ENCODE data around the gene SLIT1.

SLIT1 gene

DNA sequence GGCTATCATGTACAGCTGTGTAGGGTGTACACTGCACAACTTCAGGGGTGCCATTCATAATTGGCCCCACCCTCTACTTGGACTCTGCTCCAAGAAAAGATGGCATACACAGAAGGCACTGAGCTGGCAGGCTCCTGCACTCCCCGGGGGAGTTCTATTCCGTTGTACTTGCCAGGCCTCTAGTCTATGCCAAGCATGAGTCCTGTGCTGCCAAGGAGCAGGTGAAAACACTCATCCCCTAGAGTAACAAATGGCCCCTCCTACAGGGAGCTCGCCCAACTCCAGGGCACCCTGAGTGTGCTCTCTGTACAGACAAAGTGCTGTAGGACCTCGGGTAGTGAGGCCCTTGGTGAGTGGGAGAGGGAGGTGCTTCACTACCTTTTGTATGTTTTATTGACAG lies 127.2 kb downstream of the SLIT1 start:
- no peaks in the 10 kb centered on the region for H3K9me2 ChIP-seq (replicated peaks; ENCODE audit: insufficient read depth, low read length)
- no peak overlapping the region for H3K9ac ChIP-seq (ENCODE audit: low read length)
- no peaks in the 10 kb centered on the region for H3K9me3 ChIP-seq (ENCODE audit: insufficient read depth, low read length)
- H3K27ac ChIP-seq (ENCODE audit: low read depth, low read length), result no peak overlapping the region
- no peaks in the 10 kb centered on the region for H3K27me3 ChIP-seq (ENCODE audit: low read length)
- H3K4me2 ChIP-seq (ENCODE audit: low read depth, low read length, poor library complexity, severe bottlenecking), result no peak overlapping the region
- H3K4me3 ChIP-seq (ENCODE audit: insufficient read depth, low read length, poor library complexity, severe bottlenecking), result no peak overlapping the region
- no peaks in the 10 kb centered on the region for H3K36me3 ChIP-seq (ENCODE audit: low read length)
- no peaks in the 10 kb centered on the region for H3F3A ChIP-seq (ENCODE audit: insufficient read depth)
- H2AFZ ChIP-seq (ENCODE audit: low read depth, low read length, severe bottlenecking), result no peak overlapping the region
- no peaks in the 10 kb centered on the region for H3K79me2 ChIP-seq (ENCODE audit: insufficient read depth, low read length)
- TF ChIP-seq EZH2phosphoT487 (conservative IDR thresholded peaks at IDR 0.05; ENCODE audit: low read length) (no peak), CTCF (IDR thresholded peaks at IDR 0.05; ENCODE audit: insufficient read depth, low read length, poor library complexity, severe bottlenecking) (no peak)
- no peaks in the 10 kb centered on the region for H4K20me1 ChIP-seq (ENCODE audit: low read depth, low read length)

DNA sequence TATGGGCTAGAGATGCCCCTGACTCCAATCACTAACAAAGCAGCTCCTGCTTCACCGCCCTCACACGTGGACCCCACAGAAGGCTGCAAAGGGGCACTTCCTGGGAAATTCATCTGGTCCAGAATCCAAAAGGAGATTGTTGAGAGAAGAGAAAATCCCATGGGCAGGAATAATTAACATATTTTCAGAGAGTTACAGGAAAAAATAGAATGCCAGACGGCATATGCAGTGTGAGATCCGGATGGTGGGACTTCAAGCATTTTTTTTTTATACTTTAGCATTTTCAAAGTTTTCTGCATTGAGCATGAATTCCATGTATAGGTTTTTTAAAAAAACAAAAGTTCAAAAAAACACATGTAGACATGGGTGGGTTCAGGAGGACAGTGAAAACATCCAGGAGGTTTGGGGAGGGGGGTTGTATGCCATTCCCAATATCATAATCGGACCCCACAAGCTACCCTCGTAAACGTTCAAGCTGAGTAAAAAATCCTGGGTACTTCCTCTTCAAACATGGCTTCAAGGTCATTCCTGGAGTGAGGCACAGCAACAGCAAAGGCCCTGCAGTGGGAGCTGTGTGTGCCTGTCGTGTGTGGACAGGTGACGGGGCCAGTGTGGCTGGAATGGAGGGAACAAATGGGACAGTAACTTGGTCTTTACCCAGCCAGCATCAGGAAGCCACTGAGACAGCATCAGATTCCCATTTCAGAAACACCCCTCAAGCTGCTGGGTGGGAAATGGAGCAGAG lies 128.1 kb downstream of the SLIT1 start:
- no peak overlapping the region for H3K4me3 ChIP-seq (ENCODE audit: insufficient read depth, low read length, poor library complexity, severe bottlenecking)
- no peaks in the 10 kb centered on the region for H3K79me2 ChIP-seq (ENCODE audit: insufficient read depth, low read length)
- H3F3A ChIP-seq (ENCODE audit: insufficient read depth), result no peaks in the 10 kb centered on the region
- no peaks in the 10 kb centered on the region for H4K20me1 ChIP-seq (ENCODE audit: low read depth, low read length)
- no peak overlapping the region for H3K9ac ChIP-seq (ENCODE audit: low read length)
- no peaks in the 10 kb centered on the region for H3K27me3 ChIP-seq (ENCODE audit: low read length)
- H3K4me2 ChIP-seq (ENCODE audit: low read depth, low read length, poor library complexity, severe bottlenecking), result no peak overlapping the region
- no peaks in the 10 kb centered on the region for H3K9me3 ChIP-seq (ENCODE audit: insufficient read depth, low read length)
- TF ChIP-seq EZH2phosphoT487 (conservative IDR thresholded peaks at IDR 0.05; ENCODE audit: low read length) (no peak), CTCF (IDR thresholded peaks at IDR 0.05; ENCODE audit: insufficient read depth, low read length, poor library complexity, severe bottlenecking) (no peak)
- H3K9me2 ChIP-seq (replicated peaks; ENCODE audit: insufficient read depth, low read length), result no peaks in the 10 kb centered on the region
- H3K27ac ChIP-seq (ENCODE audit: low read depth, low read length), result no peak overlapping the region
- no peak overlapping the region for H2AFZ ChIP-seq (ENCODE audit: low read depth, low read length, severe bottlenecking)
- H3K36me3 ChIP-seq (ENCODE audit: low read length), result no peaks in the 10 kb centered on the region

DNA sequence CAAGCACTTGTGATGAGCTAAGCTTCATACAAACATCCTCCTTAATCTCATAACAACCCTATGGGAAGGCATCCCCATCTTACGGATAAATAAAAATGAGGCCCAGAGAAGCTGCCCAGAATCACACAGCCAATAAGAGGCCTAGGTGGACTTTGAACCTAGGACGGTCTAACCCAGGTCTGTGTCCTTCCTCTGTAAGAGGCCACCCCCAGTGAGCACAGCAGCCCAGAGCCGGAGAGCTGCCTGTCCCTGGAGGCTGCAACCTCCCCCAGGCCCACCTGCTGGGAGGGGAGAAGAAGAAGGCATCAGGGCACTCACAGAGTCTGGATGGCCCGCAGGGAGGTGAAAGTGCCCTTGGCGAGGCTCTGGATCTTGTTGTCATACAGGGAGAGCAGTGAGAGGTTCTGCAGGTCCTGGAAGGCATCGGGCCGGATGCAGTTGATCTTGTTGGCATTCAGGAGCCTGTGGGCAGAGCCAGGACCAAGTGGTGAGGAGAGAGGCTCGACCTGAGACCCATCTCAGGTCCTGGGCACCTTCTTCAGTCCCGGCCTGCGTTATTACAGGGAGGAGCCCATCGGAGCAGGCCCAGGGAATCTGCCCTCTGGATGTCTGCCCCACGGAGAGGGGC lies 129.6 kb downstream of the SLIT1 start:
- H3K9ac ChIP-seq (ENCODE audit: low read length), result no peak overlapping the region
- H3K4me2 ChIP-seq (ENCODE audit: low read depth, low read length, poor library complexity, severe bottlenecking), result no peak overlapping the region
- 0 out of 2 replicates have a peak, but pooled peaks cover 1% of the 10 kb centered on the region for H3K9me3 ChIP-seq (ENCODE audit: insufficient read depth, low read length)
- H3K36me3 ChIP-seq (ENCODE audit: low read length), result no peaks in the 10 kb centered on the region
- TF ChIP-seq EZH2phosphoT487 (conservative IDR thresholded peaks at IDR 0.05; ENCODE audit: low read length) (no peak), CTCF (IDR thresholded peaks at IDR 0.05; ENCODE audit: insufficient read depth, low read length, poor library complexity, severe bottlenecking) (no peak)
- H3K27me3 ChIP-seq (ENCODE audit: low read length), result no peaks in the 10 kb centered on the region
- H3K9me2 ChIP-seq (replicated peaks; ENCODE audit: insufficient read depth, low read length), result no peaks in the 10 kb centered on the region
- H3F3A ChIP-seq (ENCODE audit: insufficient read depth), result no peaks in the 10 kb centered on the region
- H4K20me1 ChIP-seq (ENCODE audit: low read depth, low read length), result no peaks in the 10 kb centered on the region
- no peak overlapping the region for H2AFZ ChIP-seq (ENCODE audit: low read depth, low read length, severe bottlenecking)
- no peaks in the 10 kb centered on the region for H3K79me2 ChIP-seq (ENCODE audit: insufficient read depth, low read length)
- H3K4me3 ChIP-seq (ENCODE audit: insufficient read depth, low read length, poor library complexity, severe bottlenecking), result no peak overlapping the region
- no peak overlapping the region for H3K27ac ChIP-seq (ENCODE audit: low read depth, low read length)

Measured in SU-DHL-6 (cell line).